SHP77 (cell line): ENCODE data around the gene SNX5.

Source experiments
- DNase-seq, 2 experiments: peaks; one replicate each; lab custom pipeline; 2025; lab: John Stamatoyannopoulos, UW

SNX5 gene

GRCh38 chr20:17992847-17993513 is 24.4 kb upstream of the SNX5 start:
- no peak for DNase-seq

DNA sequence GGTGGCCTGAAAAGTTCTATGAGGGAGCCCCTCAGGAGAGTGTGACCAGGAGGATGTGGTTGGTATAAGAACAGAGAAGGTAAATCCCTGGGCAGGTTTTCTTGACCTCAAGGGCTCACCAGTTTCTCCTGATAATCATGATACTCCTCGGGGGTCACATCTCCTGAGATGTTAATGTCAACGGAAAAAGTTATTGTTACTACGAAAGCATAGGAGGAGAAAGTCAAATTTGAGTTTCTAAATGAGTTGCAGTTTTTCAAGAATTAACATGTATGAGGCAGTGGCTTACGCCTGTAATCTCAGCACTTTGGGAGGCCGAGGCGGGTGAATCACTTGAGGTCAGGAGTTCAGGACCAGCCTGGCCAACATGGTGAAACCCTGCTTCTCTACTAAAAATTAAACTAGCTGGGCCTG is 23.6 kb upstream of the SNX5 start:
- DNase-seq = no peak

DNA sequence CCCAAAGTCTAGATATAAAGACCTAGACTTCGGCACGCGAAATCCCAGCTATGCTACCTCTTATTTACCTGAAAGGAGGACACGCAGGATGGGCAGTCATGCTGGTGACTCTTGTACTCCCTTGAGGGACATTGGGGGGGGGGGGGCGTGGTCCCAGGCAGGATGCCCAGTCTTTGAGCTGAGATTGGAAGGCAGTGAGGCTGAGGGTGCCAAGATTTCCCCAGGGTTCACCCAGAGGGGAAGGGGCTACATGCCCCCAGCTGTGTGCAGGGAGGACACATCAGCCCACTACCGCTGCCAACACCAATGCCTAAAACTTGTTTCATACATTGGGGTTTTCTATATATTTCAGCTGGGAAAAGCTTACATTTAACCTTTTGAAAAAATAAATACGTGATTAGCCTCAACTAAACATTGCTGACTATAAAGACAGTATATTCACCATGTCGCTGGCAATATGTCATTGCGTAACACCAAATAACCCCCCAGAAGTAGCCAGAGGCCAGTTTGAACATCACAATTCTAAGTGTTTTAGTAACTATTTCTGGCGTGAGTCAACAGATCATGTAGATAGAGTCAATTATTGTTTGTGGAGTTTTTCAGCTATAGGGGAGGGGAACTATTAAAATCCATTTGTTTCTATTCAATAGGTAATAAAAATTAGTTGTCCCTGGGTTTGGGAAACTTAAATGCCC is 21.8 kb upstream of the SNX5 start:
- no peak for DNase-seq

DNA sequence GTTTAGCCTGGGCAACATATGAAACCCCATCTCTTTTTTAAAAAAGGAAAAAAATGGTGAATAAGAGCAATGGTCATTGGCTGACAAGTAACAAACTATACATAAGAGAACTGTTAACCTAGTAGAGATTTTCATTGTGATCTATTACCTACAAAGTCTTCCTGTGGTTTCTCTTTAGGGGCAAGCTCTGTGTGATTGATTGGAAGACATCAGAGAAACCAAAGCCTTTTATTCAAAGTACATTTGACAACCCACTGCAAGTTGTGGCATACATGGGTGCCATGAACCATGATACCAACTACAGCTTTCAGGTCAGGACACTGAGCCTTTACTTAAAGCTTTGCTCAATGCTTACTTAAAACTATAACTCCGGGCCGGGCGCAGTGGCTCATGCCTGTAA is 19.4 kb upstream of the SNX5 start:
- no peak for DNase-seq

- DNase-seq = no peak
These were observed 16.9 kb upstream of the SNX5 start for GRCh38 chr20:17985388-17986018.

DNA sequence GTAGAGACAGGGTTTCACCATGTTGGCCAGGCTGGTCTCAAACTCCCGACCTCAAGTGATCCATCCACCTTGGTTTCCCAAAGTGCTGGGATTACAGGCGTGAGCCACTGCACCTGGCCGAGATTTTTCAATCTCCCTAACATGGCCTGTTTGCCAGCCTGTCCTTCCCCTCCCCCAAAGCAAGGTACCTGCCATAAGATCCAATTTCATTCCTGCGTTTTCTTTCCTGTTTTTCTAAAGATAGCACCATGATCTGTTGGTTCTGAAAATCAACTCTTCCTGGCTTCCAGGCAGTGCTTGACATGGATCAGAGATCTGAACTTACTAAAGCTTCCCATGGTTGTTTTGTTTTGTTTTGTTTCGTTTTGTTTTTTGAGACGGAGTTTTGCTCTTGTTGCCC is 7.7 kb upstream of the SNX5 start:
- DNase-seq = no peak

- DNase-seq = no peak
These were observed 3.5 kb upstream of the SNX5 start for GRCh38 chr20:17972121-17972520.

- DNase-seq = no peak
These were observed 2.9 kb upstream of the SNX5 start for GRCh38 chr20:17971300-17972013.

- peak in 1 of 2 experiments; percentile 26 for DNase-seq
These were observed 1.4 kb upstream of the SNX5 start for GRCh38 chr20:17969884-17970409.

DNA sequence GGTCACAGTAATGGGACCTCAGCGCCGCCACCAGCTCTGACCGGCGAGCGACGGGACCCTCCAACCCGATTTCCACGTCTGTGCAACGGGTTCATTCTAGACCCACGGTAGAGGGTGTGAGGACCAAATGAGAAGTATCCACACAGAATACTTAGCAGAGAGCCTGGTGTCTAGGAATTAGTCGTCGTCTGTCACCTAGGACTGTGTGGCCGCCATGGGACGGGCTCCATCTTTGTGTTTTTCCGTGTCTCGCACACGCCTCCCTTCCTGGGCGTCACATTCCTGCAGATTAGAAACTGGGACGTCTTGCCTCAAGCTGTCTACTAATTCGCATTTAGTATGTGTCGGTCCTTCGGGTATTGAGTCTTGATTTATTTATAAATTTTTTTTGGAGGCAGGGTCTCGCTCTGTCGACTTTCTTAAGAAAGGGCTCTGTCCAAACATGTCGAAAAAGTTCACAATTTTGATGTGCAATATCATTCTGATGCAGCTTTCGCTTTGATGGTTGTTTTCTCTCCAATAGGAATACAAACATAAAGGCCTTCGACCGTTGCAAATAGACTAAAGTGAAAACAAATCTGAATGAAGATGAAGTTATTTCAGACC is 787 bp upstream of the SNX5 start:
- peak in 1 of 2 experiments; percentile 21 for DNase-seq

- no peak for DNase-seq
These were observed 851 bp downstream of the SNX5 start for GRCh38 chr20:17967521-17968365.

GRCh38 chr20:17966432-17967310 is 1.9 kb downstream of the SNX5 start:
- peak; percentile 22 to 29 for DNase-seq

DNA sequence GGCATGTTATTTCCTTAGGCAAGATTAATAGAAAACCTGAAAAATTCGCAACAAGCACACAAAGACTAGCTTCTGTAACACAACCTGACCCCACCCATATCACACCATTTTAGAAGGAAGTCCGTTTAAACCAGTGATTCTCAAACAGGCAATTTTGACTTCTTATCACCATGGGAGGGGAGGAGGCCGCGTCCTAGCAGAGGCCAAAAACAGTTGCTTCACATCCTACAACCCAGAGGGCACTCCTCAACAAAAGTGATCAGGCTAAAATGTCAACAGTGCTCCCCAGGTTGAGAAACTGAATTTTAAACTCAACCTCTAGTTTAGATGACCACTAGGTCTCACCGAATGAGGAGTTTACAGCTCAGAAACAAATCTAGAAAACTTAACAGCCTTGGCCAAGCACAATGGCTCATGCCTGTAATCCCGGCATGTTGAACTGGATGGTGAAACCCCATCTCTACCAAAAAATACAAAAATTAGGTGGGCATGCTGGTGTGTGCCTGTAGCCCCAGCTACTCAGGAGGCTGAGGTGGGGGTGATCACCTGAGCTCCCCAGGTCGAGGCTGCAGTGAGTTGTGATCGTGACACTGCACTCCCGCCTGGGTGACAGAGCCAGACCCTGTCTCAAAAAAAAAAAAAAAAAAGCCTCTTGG is 3.4 kb downstream of the SNX5 start:
- DNase-seq = no peak

DNA sequence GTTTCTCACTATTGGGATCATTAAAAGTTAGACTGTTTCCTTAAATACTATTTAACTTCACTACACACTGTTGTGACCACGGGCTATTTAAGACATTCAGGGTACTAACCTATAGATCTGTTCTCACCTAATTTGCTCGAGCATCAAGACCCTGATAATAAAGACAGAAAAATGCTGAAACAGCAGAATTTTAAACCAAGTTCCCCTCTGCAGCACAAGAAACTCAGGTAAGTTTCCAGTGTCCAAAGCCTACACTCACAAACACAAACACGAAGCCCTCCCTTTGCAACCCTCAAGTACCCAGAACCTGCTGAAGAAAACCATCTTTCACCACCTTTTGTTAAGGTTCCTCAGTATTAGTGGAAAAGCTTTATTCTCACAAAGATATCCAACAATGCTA is 4.0 kb downstream of the SNX5 start:
- DNase-seq = no peak

DNA sequence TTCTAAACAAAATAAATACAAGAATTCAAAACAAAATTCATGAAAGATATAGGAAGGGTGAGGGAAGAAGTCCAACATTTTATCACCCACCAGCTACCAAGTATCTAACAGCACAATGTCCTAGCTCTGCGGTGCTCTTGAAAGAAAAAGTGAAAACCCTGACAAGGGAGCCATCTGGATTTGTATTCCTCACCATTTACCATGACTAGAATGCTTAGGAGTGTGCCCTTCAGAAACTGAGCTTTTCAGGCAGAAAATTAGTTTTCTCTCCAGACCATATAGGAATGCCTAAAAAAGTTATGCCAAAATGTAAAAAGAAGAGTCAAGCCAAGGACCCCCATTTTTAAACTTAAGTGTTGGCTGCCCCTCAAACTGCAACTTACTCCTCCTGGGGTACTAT is 4.5 kb downstream of the SNX5 start:
- no peak for DNase-seq

DNA sequence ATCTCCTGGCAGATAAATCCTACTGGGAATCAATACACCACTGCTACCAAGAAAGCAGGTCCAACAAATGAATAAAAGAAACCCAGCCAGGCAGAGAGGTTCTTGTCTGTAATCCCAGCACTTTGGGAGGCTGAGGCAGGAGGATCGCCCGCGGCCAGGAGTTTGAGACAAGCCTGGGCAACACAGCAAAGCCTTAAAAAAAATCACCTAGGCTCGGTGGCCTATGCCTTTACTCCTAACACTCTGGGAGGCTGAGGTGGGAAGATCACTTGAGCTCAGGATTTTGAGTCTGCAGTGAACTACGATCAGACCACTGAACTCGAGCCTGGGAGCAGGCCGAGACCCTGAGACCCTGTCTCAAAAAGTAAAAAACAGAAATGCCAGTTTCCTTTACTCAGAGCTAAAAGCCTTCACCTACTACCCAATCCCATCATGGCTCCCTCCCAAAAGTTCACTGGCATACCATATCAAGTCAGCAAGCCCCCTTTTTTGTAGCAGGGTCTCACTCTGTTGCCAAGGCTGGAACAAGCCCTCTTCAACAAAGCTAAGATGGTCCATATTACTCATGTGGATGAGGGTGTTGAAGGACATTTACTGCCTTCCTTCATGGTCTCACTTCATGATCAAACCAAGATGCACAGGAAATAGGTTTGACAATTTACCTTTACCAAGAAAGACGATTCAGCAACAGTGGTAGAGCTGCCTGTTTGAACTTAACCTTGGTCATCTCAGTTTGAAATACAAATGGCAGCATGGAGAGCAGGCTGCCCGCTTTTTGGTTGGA is 5.3 kb downstream of the SNX5 start:
- DNase-seq = no peak

DNA sequence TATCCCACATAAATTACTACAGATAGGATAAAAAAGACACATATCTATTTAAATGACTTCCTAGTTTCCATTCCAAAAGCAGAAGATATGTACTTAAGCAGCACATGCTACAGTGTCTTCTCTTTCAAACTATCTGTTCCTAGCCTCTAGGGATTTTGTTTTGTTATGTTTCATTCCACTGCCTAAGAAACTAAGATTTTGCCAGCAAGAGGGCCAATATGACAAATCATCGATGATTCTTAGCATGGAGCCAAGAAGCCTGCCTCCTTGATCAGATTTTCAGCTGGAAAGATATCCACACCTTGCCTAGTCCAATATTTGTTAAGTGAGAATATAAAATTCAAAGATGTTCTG is 7.0 kb downstream of the SNX5 start:
- no peak for DNase-seq

GRCh38 chr20:17960927-17961586 is 7.5 kb downstream of the SNX5 start:
- DNase-seq = no peak
